Fibroblast of villous mesenchyme (primary cell): Measurements from ENCODE around the gene SLC38A10. TPM values are rescaled to one million over a fixed set of nuclear protein-coding genes. Genes with fewer than 3 reads are reported as not detected.

Experiments used
- DNase-seq: peaks from one replicate; pipeline ENCODE4 v3.0.0-alpha.2; 2010; ENCODE audit warnings: low read depth
- H3K4me3 ChIP-seq: 2 replicates; pipeline ENCODE4 v1.5.1; 2011; ENCODE audit warnings: low read depth, mild to moderate bottlenecking, low read length
- CTCF ChIP-seq: IDR thresholded peaks from 2 replicates; pipeline ENCODE4 v1.5.1; 2012; ENCODE audit warnings: low read depth, mild to moderate bottlenecking, low read length; ENCODE audit not compliant: insufficient read depth
- total RNA-seq: library from RNA; depleted of rRNA; stranded (reverse); fragments of >200 nt; gene quantifications from 2 replicates; pipeline ENCODE4 v1.2.3, GENCODE V29; 2012

Gene SLC38A10
- total RNA-seq, 1 donor: 51.4 TPM

GRCh38 chr17:81202318-81202717 lies 92.8 kb downstream of the SLC38A10 start:
- TF ChIP-seq CTCF: no peak

GRCh38 chr17:81200695-81201580 lies 94.2 kb downstream of the SLC38A10 start:
- H3K4me3 ChIP-seq: no peak overlapping the region
- TF ChIP-seq CTCF: peak; percentile 75
- peak; percentile 76 for DNase-seq

More at GRCh38 chr17:81202318-81202717, 92.8 kb downstream of the SLC38A10 start:
- DNase-seq: no peak
- no peak overlapping the region for H3K4me3 ChIP-seq

- DNase-seq: no peak
- H3K4me3 ChIP-seq: no peak overlapping the region
- no peak for TF ChIP-seq CTCF
These were observed 94.9 kb downstream of the SLC38A10 start for GRCh38 chr17:81200201-81200600.

GRCh38 chr17:81199482-81199830 lies 95.7 kb downstream of the SLC38A10 start:
- no peak for TF ChIP-seq CTCF
- DNase-seq: no peak
- H3K4me3 ChIP-seq: no peak overlapping the region

GRCh38 chr17:81198826-81199481 lies 96.2 kb downstream of the SLC38A10 start:
- no peak overlapping the region for H3K4me3 ChIP-seq
- no peak for TF ChIP-seq CTCF
- no peak for DNase-seq

GRCh38 chr17:81197831-81198490 lies 97.1 kb downstream of the SLC38A10 start:
- TF ChIP-seq CTCF: no peak
- no peak overlapping the region for H3K4me3 ChIP-seq
- no peak for DNase-seq
